ENCODE measurements around the gene NAA40.
"Not testable (repeated sequence)": the region's sequence is repeated elsewhere in the genome, so short reads cannot be mapped to it uniquely, and the experiment has no call there.

Gene NAA40

GRCh38 chr11:63961608-63962412 is 23.0 kb downstream of the NAA40 start:
- peak overlapping the region; percentile 13; the same call in 1 of the 2 replicates for H3K27ac ChIP-seq
- TF ChIP-seq CTCF (conservative IDR thresholded peaks at IDR 0.05) = no peak

GRCh38 chr11:63963895-63964294 is 25.1 kb downstream of the NAA40 start:
- TF ChIP-seq CTCF (conservative IDR thresholded peaks at IDR 0.05) = 0 out of 2 replicates have a peak, but pooled peaks have one; percentile 2
- not testable (repeated sequence) for H3K27ac ChIP-seq

- H3K27ac ChIP-seq = no peak overlapping the region
- no peak for TF ChIP-seq CTCF (conservative IDR thresholded peaks at IDR 0.05)
Observed at GRCh38 chr11:63966444-63966843, 27.6 kb downstream of the NAA40 start.

- no peak overlapping the region for H3K27ac ChIP-seq
- no peak for TF ChIP-seq CTCF (conservative IDR thresholded peaks at IDR 0.05)
Observed at GRCh38 chr11:63969461-63969860, 30.7 kb downstream of the NAA40 start.

- no peak overlapping the region for H3K27ac ChIP-seq
- no peak for TF ChIP-seq CTCF (conservative IDR thresholded peaks at IDR 0.05)
Observed at GRCh38 chr11:63970902-63971301, 32.1 kb downstream of the NAA40 start.

GRCh38 chr11:63973912-63974258 is 35.1 kb downstream of the NAA40 start:
- H3K27ac ChIP-seq = peak overlapping the region; percentile 99

- peak; percentile 71 for TF ChIP-seq CTCF (conservative IDR thresholded peaks at IDR 0.05)
- peak within 1 kb of the TSS; percentile 99 for H3K27ac ChIP-seq
Observed at GRCh38 chr11:63974259-63975143, 35.7 kb downstream of the NAA40 start, which contains the start of gene COX8A. COX8A (plus strand) TSS chr11:63974620; CDS start chr11:63974681, 61 bp downstream.
